ENCODE results near the gene RAB33A.
"Not testable (repeated sequence)": the region's sequence is repeated elsewhere in the genome, so short reads cannot be mapped to it uniquely, and the experiment has no call there.

The RAB33A gene

GRCh38 chrX:130228871-130229270 is 57.1 kb downstream of the RAB33A start:
- Histone ChIP-seq H2AFZ (ENCODE audit: low read depth, low read length) (no peak overlapping the region), H3K4me1 (ENCODE audit: low read length) (no peaks in the 10 kb centered on the region), H3K27ac (ENCODE audit: low read length) (no peak overlapping the region), H3K4me2 (ENCODE audit: low read length) (no peak overlapping the region), H3K4me3 (ENCODE audit: low read length) (no peak overlapping the region), H3K9ac (ENCODE audit: low read length) (no peak overlapping the region), H4K20me1 (ENCODE audit: insufficient read depth, low read length) (no peaks in the 10 kb centered on the region), H3K36me3 (replicated peaks; ENCODE audit: low read depth, low read length) (peaks cover 49% of the 10 kb centered on the region), H3K27me3 (ENCODE audit: low read depth, low read length) (no peaks in the 10 kb centered on the region), H3K9me3 (ENCODE audit: insufficient read depth, low read length) (no peaks in the 10 kb centered on the region), H3K79me2 (ENCODE audit: low read length) (no peaks in the 10 kb centered on the region)
- no peak for TF ChIP-seq CTCF (IDR thresholded peaks at IDR 0.05; ENCODE audit: low read depth, low read length)
- TF ChIP-seq EZH2phosphoT487 (IDR thresholded peaks at IDR 0.05; ENCODE audit: low read depth): no peak

- H3K4me3 ChIP-seq (ENCODE audit: low read length); H3K27me3 ChIP-seq (ENCODE audit: low read depth, low read length); H3K4me1 ChIP-seq (ENCODE audit: low read length); H2AFZ ChIP-seq (ENCODE audit: low read depth, low read length); H3K79me2 ChIP-seq (ENCODE audit: low read length); H3K9ac ChIP-seq (ENCODE audit: low read length); H3K9me3 ChIP-seq (ENCODE audit: insufficient read depth, low read length); H3K27ac ChIP-seq (ENCODE audit: low read length); H4K20me1 ChIP-seq (ENCODE audit: insufficient read depth, low read length); H3K4me2 ChIP-seq (ENCODE audit: low read length): not testable (repeated sequence)
- H3K36me3 ChIP-seq (replicated peaks; ENCODE audit: low read depth, low read length): peaks cover 35% of the 10 kb centered on the region
These were observed 59.4 kb downstream of the RAB33A start for GRCh38 chrX:130231184-130231583.

Measured in OCI-LY3 (cell line).